GM21619 (cell line): ENCODE results near the gene ZNF831.

ENCODE experiments used
- ATAC-seq: cut with Tn5 transposase; IDR thresholded peaks from one replicate; pipeline ENCODE4 v1.9.1; 2021; ENCODE audit not compliant: unreplicated experiment

ZNF831 gene

GRCh38 chr20:59177266-59178250 lies 13.9 kb downstream of the ZNF831 start:
- no peak for ATAC-seq

GRCh38 chr20:59178983-59179595 lies 15.5 kb downstream of the ZNF831 start:
- no peak for ATAC-seq

- no peak for ATAC-seq
Measured at GRCh38 chr20:59179988-59180387, 16.4 kb downstream of the ZNF831 start.

GRCh38 chr20:59181936-59182335 lies 18.3 kb downstream of the ZNF831 start:
- no peak for ATAC-seq

GRCh38 chr20:59182401-59183044 lies 18.9 kb downstream of the ZNF831 start:
- no peak for ATAC-seq

GRCh38 chr20:59183751-59184150 lies 20.1 kb downstream of the ZNF831 start:
- no peak for ATAC-seq

- no peak for ATAC-seq
Measured at GRCh38 chr20:59184880-59185447, 21.3 kb downstream of the ZNF831 start.

GRCh38 chr20:59185809-59186208 lies 22.2 kb downstream of the ZNF831 start:
- no peak for ATAC-seq

GRCh38 chr20:59190466-59190865 lies 26.8 kb downstream of the ZNF831 start:
- no peak for ATAC-seq

- ATAC-seq = no peak
Measured at GRCh38 chr20:59191036-59191755, 27.6 kb downstream of the ZNF831 start.

GRCh38 chr20:59191756-59192532 lies 28.3 kb downstream of the ZNF831 start:
- no peak for ATAC-seq

- no peak for ATAC-seq
Measured at GRCh38 chr20:59192533-59192896, 28.9 kb downstream of the ZNF831 start.

GRCh38 chr20:59193325-59193724 lies 29.7 kb downstream of the ZNF831 start:
- ATAC-seq = no peak

GRCh38 chr20:59194023-59194935 lies 30.7 kb downstream of the ZNF831 start:
- ATAC-seq = no peak

GRCh38 chr20:59195316-59195993 lies 31.8 kb downstream of the ZNF831 start:
- no peak for ATAC-seq

GRCh38 chr20:59204165-59204894 lies 40.7 kb downstream of the ZNF831 start:
- ATAC-seq = no peak

GRCh38 chr20:59205044-59205443 lies 41.4 kb downstream of the ZNF831 start:
- ATAC-seq = no peak

GRCh38 chr20:59207235-59207634 lies 43.6 kb downstream of the ZNF831 start:
- no peak for ATAC-seq
